ENCODE results near the gene SSTR4.

DNA sequence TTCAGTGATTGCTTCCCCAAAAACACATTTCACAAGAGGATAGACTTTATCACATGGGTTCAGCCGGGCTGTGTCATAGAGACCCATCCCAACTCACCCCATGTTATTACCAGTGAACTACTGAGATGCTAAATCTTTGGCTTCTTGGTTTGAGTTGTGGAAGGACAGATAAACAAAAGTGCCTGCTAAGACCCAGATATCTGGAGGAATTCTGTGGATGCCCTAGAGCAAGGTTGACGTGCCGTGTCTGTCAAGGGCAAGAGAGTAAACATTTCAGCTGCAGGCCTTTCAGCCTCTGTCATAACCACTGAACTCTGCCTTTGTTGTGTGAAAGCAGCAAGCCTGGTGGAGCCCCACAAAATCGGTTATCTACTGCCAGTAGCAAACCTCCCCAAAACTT, 25.5 kb downstream of the SSTR4 start:
- TF ChIP-seq, protein P1, sequence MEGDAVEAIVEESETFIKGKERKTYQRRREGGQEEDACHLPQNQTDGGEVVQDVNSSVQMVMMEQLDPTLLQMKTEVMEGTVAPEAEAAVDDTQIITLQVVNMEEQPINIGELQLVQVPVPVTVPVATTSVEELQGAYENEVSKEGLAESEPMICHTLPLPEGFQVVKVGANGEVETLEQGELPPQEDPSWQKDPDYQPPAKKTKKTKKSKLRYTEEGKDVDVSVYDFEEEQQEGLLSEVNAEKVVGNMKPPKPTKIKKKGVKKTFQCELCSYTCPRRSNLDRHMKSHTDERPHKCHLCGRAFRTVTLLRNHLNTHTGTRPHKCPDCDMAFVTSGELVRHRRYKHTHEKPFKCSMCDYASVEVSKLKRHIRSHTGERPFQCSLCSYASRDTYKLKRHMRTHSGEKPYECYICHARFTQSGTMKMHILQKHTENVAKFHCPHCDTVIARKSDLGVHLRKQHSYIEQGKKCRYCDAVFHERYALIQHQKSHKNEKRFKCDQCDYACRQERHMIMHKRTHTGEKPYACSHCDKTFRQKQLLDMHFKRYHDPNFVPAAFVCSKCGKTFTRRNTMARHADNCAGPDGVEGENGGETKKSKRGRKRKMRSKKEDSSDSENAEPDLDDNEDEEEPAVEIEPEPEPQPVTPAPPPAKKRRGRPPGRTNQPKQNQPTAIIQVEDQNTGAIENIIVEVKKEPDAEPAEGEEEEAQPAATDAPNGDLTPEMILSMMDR (conservative IDR thresholded peaks at IDR 0.05 in 1 of 2, IDR thresholded peaks at IDR 0.05 in 1 of 2; ENCODE audit: low read depth in 1 of 2, low read length in 2 of 2) = no peak
- no peak for TF ChIP-seq EZH2 (IDR thresholded peaks at IDR 0.05; ENCODE audit: low read length, missing control alignments)
